Progenitor cell of endocrine pancreas (in vitro differentiated cells): ENCODE measurements around the gene IDUA. TPM values are rescaled to one million over a fixed set of nuclear protein-coding genes. Genes with fewer than 3 reads are reported as not detected.

ENCODE experiments used
- DNase-seq: peaks from one replicate; pipeline ENCODE4 v3.0.0; 2021; ENCODE audit warnings: low spot score; ENCODE audit not compliant: unreplicated experiment
- H3K27ac Mint-ChIP-seq: 2 replicates; pipeline ENCODE4 v1.8.0; 2021; ENCODE audit warnings: mild to moderate bottlenecking, moderate library complexity, mixed read lengths
- H3K27me3 Mint-ChIP-seq: 2 replicates; pipeline ENCODE4 v1.8.0; 2021; ENCODE audit warnings: mixed read lengths
- H3K36me3 Mint-ChIP-seq: 2 replicates; pipeline ENCODE4 v1.8.0; 2022; ENCODE audit warnings: mixed read lengths; ENCODE audit not compliant: insufficient read depth
- H3K4me1 Mint-ChIP-seq: 2 replicates; pipeline ENCODE4 v1.8.0; 2021; ENCODE audit warnings: low read depth, mixed read lengths
- H3K4me3 Mint-ChIP-seq: 2 replicates; pipeline ENCODE4 v1.8.0; 2021; ENCODE audit warnings: low read depth, mild to moderate bottlenecking, moderate library complexity, mixed read lengths
- H3K9me3 Mint-ChIP-seq: 2 replicates; pipeline ENCODE4 v1.8.0; 2021; ENCODE audit warnings: low read depth, mixed read lengths
- total RNA-seq: library from RNA; stranded (reverse); gene quantifications from 2 replicates; pipeline ENCODE4 v1.2.1, GENCODE V29; 2021
- TF ChIP-seq, protein P1 (sequence below): fragments of 200-600 bp; sonication (generic); IDR thresholded peaks from one replicate; pipeline ENCODE4 v1.5.0; 2021; ENCODE audit warnings: antibody characterized with exemption, mild to moderate bottlenecking; ENCODE audit not compliant: unreplicated experiment

IDUA gene
- total RNA-seq, 1 donor from 2014 or later = 87.0 TPM

GRCh38 chr4:961351-962230, 25.3 kb upstream of the IDUA start:
- H3K9me3 Mint-ChIP-seq = no peaks in the 10 kb centered on the region
- H3K36me3 Mint-ChIP-seq = peaks cover 3% of the 10 kb centered on the region
- H3K27ac Mint-ChIP-seq = no peak overlapping the region
- H3K4me1 Mint-ChIP-seq = no peaks in the 10 kb centered on the region
- no peaks in the 10 kb centered on the region for H3K27me3 Mint-ChIP-seq
- DNase-seq = no peak
- no peak overlapping the region for H3K4me3 Mint-ChIP-seq
- TF ChIP-seq, protein P1, sequence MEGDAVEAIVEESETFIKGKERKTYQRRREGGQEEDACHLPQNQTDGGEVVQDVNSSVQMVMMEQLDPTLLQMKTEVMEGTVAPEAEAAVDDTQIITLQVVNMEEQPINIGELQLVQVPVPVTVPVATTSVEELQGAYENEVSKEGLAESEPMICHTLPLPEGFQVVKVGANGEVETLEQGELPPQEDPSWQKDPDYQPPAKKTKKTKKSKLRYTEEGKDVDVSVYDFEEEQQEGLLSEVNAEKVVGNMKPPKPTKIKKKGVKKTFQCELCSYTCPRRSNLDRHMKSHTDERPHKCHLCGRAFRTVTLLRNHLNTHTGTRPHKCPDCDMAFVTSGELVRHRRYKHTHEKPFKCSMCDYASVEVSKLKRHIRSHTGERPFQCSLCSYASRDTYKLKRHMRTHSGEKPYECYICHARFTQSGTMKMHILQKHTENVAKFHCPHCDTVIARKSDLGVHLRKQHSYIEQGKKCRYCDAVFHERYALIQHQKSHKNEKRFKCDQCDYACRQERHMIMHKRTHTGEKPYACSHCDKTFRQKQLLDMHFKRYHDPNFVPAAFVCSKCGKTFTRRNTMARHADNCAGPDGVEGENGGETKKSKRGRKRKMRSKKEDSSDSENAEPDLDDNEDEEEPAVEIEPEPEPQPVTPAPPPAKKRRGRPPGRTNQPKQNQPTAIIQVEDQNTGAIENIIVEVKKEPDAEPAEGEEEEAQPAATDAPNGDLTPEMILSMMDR = no peak

- no peak for DNase-seq
- Mint-ChIP-seq H3K36me3 (peaks cover 3% of the 10 kb centered on the region), H3K27me3 (no peaks in the 10 kb centered on the region), H3K4me1 (no peaks in the 10 kb centered on the region), H3K4me3 (no peak overlapping the region), H3K27ac (no peak overlapping the region), H3K9me3 (no peaks in the 10 kb centered on the region)
- TF ChIP-seq, protein P1 = no peak
Observed at GRCh38 chr4:962231-963208, 24.3 kb upstream of the IDUA start.

GRCh38 chr4:963276-964225, 23.3 kb upstream of the IDUA start:
- Mint-ChIP-seq H3K9me3 (no peaks in the 10 kb centered on the region), H3K4me3 (no peak overlapping the region), H3K27me3 (no peaks in the 10 kb centered on the region), H3K27ac (no peak overlapping the region), H3K4me1 (no peaks in the 10 kb centered on the region), H3K36me3 (peaks cover 1% of the 10 kb centered on the region)
- TF ChIP-seq, protein P1 = no peak
- DNase-seq = no peak

GRCh38 chr4:964346-965025, 22.4 kb upstream of the IDUA start:
- H3K4me1 Mint-ChIP-seq = no peaks in the 10 kb centered on the region
- DNase-seq = no peak
- H3K9me3 Mint-ChIP-seq = no peaks in the 10 kb centered on the region
- H3K36me3 Mint-ChIP-seq = peaks cover 1% of the 10 kb centered on the region
- H3K4me3 Mint-ChIP-seq = no peak overlapping the region
- no peak overlapping the region for H3K27ac Mint-ChIP-seq
- H3K27me3 Mint-ChIP-seq = no peaks in the 10 kb centered on the region
- TF ChIP-seq, protein P1 = no peak
